Suprapubic skin (tissue), 4 donors: ENCODE measurements around the gene CRB2. TPM values are rescaled to one million over a fixed set of nuclear protein-coding genes. Genes with fewer than 3 reads are reported as not detected.

Source experiments
- DNase-seq, 2 donors: peaks; one replicate each; pipeline ENCODE4 v3.0.0-alpha.2; 2019; ENCODE audit warnings: low spot score in 2 of 2
- H3K27ac ChIP-seq: fragments of 200-600 bp; sonication (generic); one replicate; pipeline ENCODE4 v1.5.1; 2019
- H3K27me3 ChIP-seq: fragments of 200-600 bp; sonication (generic); one replicate; pipeline ENCODE4 v1.5.1; 2019
- H3K36me3 ChIP-seq: fragments of 200-600 bp; sonication (generic); one replicate; pipeline ENCODE4 v1.5.1; 2019
- H3K4me1 ChIP-seq: fragments of 200-600 bp; sonication (generic); one replicate; pipeline ENCODE4 v1.5.1; 2019
- H3K4me3 ChIP-seq: fragments of 200-600 bp; sonication (generic); one replicate; pipeline ENCODE4 v1.5.1; 2019; ENCODE audit warnings: mild to moderate bottlenecking
- H3K9me3 ChIP-seq: fragments of 200-600 bp; sonication (generic); one replicate; pipeline ENCODE4 v1.5.1; 2019
- EP300 ChIP-seq: sonication (generic); formaldehyde crosslinking; IDR thresholded peaks from one replicate; pipeline ENCODE4 v1.6.1; 2017; ENCODE audit warnings: antibody characterized with exemption
- POLR2A ChIP-seq, 2 donors: fragments of 450-650 bp; IDR thresholded peaks; one replicate each; pipeline ENCODE4 v1.6.1; 2017; ENCODE audit warnings: antibody characterized with exemption in 2 of 2, mild to moderate bottlenecking in 2 of 2, moderate library complexity in 2 of 2
- POLR2AphosphoS5 ChIP-seq, 3 donors: sonication (generic); formaldehyde crosslinking; IDR thresholded peaks; one replicate each; pipeline ENCODE4 v1.6.1; 2017; ENCODE audit warnings: antibody characterized with exemption in 3 of 3
- WGBS: methylation state at CpG from one replicate; pipeline ENCODE4 v1.1.5; 2018; 5-methylcytosine and 5-hydroxymethylcytosine counted together
- total RNA-seq, 4 donors: library from RNA; depleted of rRNA; stranded (reverse); fragments of >200 nt; gene quantifications; one replicate each; pipeline ENCODE4 v1.1.0, GENCODE V29; 2016
- TF ChIP-seq, protein P1 (sequence below), 2 donors: fragments of 200-600 bp in 1 of 2; fragments of 450-650 bp in 1 of 2; sonication (generic) in 1 of 2; IDR thresholded peaks; one replicate each; pipeline ENCODE4 v1.5.1; 2016 to 2019; ENCODE audit warnings: antibody characterized with exemption in 2 of 2, mild to moderate bottlenecking in 1 of 2, moderate library complexity in 1 of 2

CRB2 gene
- total RNA-seq, 4 donors from 2014 or later = not detected

GRCh38 chr9:123362856-123363255 lies 6.9 kb downstream of the CRB2 start:
- Histone ChIP-seq H3K27me3 (peaks cover 35% of the 10 kb centered on the region), H3K27ac (no peak overlapping the region), H3K9me3 (no peaks in the 10 kb centered on the region), H3K4me3 (no peak overlapping the region), H3K4me1 (peaks cover 4% of the 10 kb centered on the region), H3K36me3 (no peaks in the 10 kb centered on the region)
- WGBS = 72% methylated on average over 11 of the region's 23 CpGs
- no peak for DNase-seq
- TF ChIP-seq POLR2AphosphoS5 (IDR thresholded peaks at IDR 0.05) (no peak), EP300 (no peak), POLR2A (IDR thresholded peaks at IDR 0.05) (no peak)
- TF ChIP-seq, protein P1, sequence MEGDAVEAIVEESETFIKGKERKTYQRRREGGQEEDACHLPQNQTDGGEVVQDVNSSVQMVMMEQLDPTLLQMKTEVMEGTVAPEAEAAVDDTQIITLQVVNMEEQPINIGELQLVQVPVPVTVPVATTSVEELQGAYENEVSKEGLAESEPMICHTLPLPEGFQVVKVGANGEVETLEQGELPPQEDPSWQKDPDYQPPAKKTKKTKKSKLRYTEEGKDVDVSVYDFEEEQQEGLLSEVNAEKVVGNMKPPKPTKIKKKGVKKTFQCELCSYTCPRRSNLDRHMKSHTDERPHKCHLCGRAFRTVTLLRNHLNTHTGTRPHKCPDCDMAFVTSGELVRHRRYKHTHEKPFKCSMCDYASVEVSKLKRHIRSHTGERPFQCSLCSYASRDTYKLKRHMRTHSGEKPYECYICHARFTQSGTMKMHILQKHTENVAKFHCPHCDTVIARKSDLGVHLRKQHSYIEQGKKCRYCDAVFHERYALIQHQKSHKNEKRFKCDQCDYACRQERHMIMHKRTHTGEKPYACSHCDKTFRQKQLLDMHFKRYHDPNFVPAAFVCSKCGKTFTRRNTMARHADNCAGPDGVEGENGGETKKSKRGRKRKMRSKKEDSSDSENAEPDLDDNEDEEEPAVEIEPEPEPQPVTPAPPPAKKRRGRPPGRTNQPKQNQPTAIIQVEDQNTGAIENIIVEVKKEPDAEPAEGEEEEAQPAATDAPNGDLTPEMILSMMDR (IDR thresholded peaks at IDR 0.05) = no peak

- TF ChIP-seq POLR2A (IDR thresholded peaks at IDR 0.05) (no peak), EP300 (no peak), POLR2AphosphoS5 (IDR thresholded peaks at IDR 0.05) (no peak)
- TF ChIP-seq, protein P1 (IDR thresholded peaks at IDR 0.05) = no peak
- no peak overlapping the region for H3K4me3 ChIP-seq
- no peak for DNase-seq
- no peaks in the 10 kb centered on the region for H3K36me3 ChIP-seq
- H3K27ac ChIP-seq = no peak overlapping the region
- peaks cover 4% of the 10 kb centered on the region for H3K4me1 ChIP-seq
- H3K27me3 ChIP-seq = peaks cover 49% of the 10 kb centered on the region
- 54% methylated on average over 11 of the region's 11 CpGs for WGBS
- no peaks in the 10 kb centered on the region for H3K9me3 ChIP-seq
Observed at GRCh38 chr9:123364241-123364824, 8.3 kb downstream of the CRB2 start.

DNA sequence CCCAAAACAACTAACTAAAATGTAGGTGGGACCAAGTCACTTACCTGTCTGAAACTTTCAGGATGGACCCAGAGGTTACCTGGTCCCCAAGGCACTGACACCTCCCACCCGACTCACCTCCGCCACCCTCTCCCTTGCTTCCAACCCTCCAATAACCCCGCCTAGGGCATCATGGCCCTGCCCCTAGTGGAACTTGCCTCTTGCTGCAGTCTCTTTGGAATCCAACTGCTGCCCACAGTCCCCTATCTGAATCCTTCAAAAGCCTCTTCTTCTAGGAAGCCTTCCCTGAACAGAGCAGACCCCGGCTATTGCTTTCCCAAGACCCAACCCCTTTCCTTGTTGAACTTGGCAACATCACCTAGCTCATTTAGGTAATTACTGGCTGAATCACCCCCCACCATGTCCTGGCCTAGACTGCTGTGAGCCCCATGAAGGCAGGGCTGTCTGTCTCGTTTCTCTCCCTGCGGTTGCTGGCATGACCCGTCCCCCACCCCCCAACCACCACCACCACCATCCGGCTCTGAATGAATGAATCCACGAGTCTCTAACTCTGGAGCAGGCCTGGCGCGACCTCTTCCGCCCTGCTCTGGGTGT lies 9.4 kb downstream of the CRB2 start:
- H3K27ac ChIP-seq = no peak overlapping the region
- no peak for DNase-seq
- H3K4me3 ChIP-seq = no peak overlapping the region
- WGBS = 84% methylated on average over 12 of the region's 12 CpGs
- no peaks in the 10 kb centered on the region for H3K9me3 ChIP-seq
- H3K27me3 ChIP-seq = peaks cover 55% of the 10 kb centered on the region
- H3K4me1 ChIP-seq = peaks cover 4% of the 10 kb centered on the region
- no peak for TF ChIP-seq EP300
- TF ChIP-seq POLR2AphosphoS5 (IDR thresholded peaks at IDR 0.05) = no peak
- TF ChIP-seq, protein P1 (IDR thresholded peaks at IDR 0.05) = no peak
- TF ChIP-seq POLR2A (IDR thresholded peaks at IDR 0.05) = no peak
- no peaks in the 10 kb centered on the region for H3K36me3 ChIP-seq

- H3K4me1 ChIP-seq = peaks cover 4% of the 10 kb centered on the region
- TF ChIP-seq EP300 (no peak), POLR2AphosphoS5 (IDR thresholded peaks at IDR 0.05) (no peak), POLR2A (IDR thresholded peaks at IDR 0.05) (no peak)
- TF ChIP-seq, protein P1 (IDR thresholded peaks at IDR 0.05) = no peak
- no peak overlapping the region for H3K4me3 ChIP-seq
- H3K27ac ChIP-seq = no peak overlapping the region
- no peaks in the 10 kb centered on the region for H3K9me3 ChIP-seq
- H3K36me3 ChIP-seq = no peaks in the 10 kb centered on the region
- peaks cover 61% of the 10 kb centered on the region for H3K27me3 ChIP-seq
- DNase-seq = no peak
- 45% methylated on average over 8 of the region's 67 CpGs for WGBS
Observed at GRCh38 chr9:123365881-123366528, 10.0 kb downstream of the CRB2 start.

DNA sequence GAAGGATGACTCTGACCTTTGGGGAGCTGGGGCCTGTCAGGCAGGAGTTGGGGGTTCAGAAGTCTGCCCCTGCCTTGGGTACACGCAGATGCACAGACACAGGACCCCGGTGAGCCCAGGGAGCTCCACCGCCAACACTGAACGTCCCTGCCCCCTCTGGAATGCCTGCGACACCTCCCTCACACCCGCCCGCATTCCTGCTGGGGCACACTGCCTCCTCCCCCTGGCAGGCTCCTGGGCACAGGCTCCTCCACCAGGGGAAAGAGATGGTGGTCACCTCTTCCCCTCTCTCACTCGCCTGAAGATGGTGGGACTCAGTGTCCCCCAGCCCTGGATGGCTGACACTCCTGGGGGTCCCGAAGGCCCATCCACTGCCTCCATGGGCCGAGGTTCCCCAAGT lies 12.0 kb downstream of the CRB2 start:
- Histone ChIP-seq H3K27me3 (peaks cover 68% of the 10 kb centered on the region), H3K4me3 (no peak overlapping the region), H3K9me3 (no peaks in the 10 kb centered on the region), H3K27ac (no peak overlapping the region), H3K4me1 (peaks cover 6% of the 10 kb centered on the region), H3K36me3 (no peaks in the 10 kb centered on the region)
- no peak for DNase-seq
- 63% methylated on average over 8 of the region's 10 CpGs for WGBS
- TF ChIP-seq EP300 (no peak), POLR2A (IDR thresholded peaks at IDR 0.05) (no peak), POLR2AphosphoS5 (IDR thresholded peaks at IDR 0.05) (no peak)
- TF ChIP-seq, protein P1 (IDR thresholded peaks at IDR 0.05) = no peak
